HCT116 (cell line): Measurements from ENCODE around the gene GNAI2.
"Not testable (repeated sequence)": the region's sequence is repeated elsewhere in the genome, so short reads cannot be mapped to it uniquely, and the experiment has no call there.

ENCODE experiments used
- EZH2phosphoT487 ChIP-seq: fragments of 200-600 bp; IDR thresholded peaks from 2 replicates; pipeline ENCODE4 v1.6.1; 2018; ENCODE audit warnings: antibody characterized with exemption, borderline replicate concordance
- POLR2A ChIP-seq: IDR thresholded peaks from 2 replicates; pipeline ENCODE4 v1.7.0; 2011; ENCODE audit warnings: borderline replicate concordance; ENCODE audit not compliant: insufficient read depth, insufficient read length; ENCODE audit errors: extremely low read depth
- POLR2AphosphoS5 ChIP-seq: IDR thresholded peaks from 2 replicates; pipeline ENCODE4 v1.6.1; 2011; ENCODE audit warnings: mild to moderate bottlenecking, low read depth, low read length, moderate library complexity
- SIN3A ChIP-seq: IDR thresholded peaks from 2 replicates; pipeline ENCODE4 v1.6.1; 2012; ENCODE audit warnings: low read depth
- TCF7L2 ChIP-seq: IDR thresholded peaks from 2 replicates; pipeline ENCODE4 v1.7.0; 2011; ENCODE audit warnings: borderline replicate concordance, inconsistent platforms; ENCODE audit not compliant: insufficient read depth, insufficient read length; ENCODE audit errors: extremely low read depth
- YY1 ChIP-seq: IDR thresholded peaks from 2 replicates; pipeline ENCODE4 v1.6.1; 2011; ENCODE audit warnings: low read length, low read depth, moderate library complexity, mild to moderate bottlenecking; ENCODE audit not compliant: insufficient replicate concordance; ENCODE audit errors: extremely low read depth
- ZFX ChIP-seq: fragments of 450-650 bp; IDR thresholded peaks from 2 replicates; pipeline ENCODE4 v1.6.1; 2017
- TF ChIP-seq, protein P1 (sequence below), 3 experiments: fragments of 200-600 bp in 1 of 3; sonication (generic) in 1 of 3; IDR thresholded peaks in 2 of 3; conservative IDR thresholded peaks in 1 of 3; 2 replicates each; pipeline ENCODE4 v1.5.1; 2012 to 2017; ENCODE audit warnings: low read depth in 2 of 3, low read length in 2 of 3, antibody characterized with exemption in 1 of 3, borderline replicate concordance in 1 of 3, control low read depth in 1 of 3, mild to moderate bottlenecking in 1 of 3, mixed read lengths in 1 of 3, mixed run types in 1 of 3, moderate library complexity in 1 of 3; ENCODE audit not compliant: insufficient read depth in 1 of 3

DNA sequence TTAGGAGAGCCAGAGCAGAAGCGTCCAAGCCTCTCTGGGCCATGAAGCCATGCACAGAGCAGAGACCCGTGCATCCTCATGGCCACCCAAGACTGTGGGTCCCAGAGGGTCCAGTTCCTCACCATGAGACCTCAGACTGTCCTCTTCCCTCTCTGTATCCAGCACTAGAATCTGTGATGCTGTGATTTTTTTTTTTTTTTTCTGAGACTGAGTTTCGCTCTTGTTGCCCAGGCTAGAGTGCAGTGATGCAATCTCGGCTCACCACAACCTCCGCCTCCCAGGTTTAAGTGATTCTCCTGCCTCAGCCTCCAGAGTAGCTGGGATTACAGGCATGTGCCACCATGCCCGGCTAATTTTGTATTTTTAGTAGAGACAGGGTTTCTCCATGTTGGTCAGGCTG, 8.8 kb downstream of the GNAI2 start:
- TF ChIP-seq, protein P1, sequence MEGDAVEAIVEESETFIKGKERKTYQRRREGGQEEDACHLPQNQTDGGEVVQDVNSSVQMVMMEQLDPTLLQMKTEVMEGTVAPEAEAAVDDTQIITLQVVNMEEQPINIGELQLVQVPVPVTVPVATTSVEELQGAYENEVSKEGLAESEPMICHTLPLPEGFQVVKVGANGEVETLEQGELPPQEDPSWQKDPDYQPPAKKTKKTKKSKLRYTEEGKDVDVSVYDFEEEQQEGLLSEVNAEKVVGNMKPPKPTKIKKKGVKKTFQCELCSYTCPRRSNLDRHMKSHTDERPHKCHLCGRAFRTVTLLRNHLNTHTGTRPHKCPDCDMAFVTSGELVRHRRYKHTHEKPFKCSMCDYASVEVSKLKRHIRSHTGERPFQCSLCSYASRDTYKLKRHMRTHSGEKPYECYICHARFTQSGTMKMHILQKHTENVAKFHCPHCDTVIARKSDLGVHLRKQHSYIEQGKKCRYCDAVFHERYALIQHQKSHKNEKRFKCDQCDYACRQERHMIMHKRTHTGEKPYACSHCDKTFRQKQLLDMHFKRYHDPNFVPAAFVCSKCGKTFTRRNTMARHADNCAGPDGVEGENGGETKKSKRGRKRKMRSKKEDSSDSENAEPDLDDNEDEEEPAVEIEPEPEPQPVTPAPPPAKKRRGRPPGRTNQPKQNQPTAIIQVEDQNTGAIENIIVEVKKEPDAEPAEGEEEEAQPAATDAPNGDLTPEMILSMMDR (IDR thresholded peaks at IDR 0.05 in 2 of 3, conservative IDR thresholded peaks at IDR 0.05 in 1 of 3; ENCODE audit: borderline replicate concordance in 1 of 3, insufficient read depth in 1 of 3, low read depth in 2 of 3, low read length in 2 of 3): not testable (repeated sequence)
- not testable (repeated sequence) for TF ChIP-seq TCF7L2, SIN3A, ZFX, POLR2A, POLR2AphosphoS5, YY1, EZH2phosphoT487
